RCC 7860 (cell line): ENCODE measurements around the gene GSTM3.
"Not testable (repeated sequence)": the region's sequence is repeated elsewhere in the genome, so short reads cannot be mapped to it uniquely, and the experiment has no call there.

ENCODE experiments used
- DNase-seq: peaks from one replicate; pipeline ENCODE4 v3.0.0-alpha.2; 2015; ENCODE audit warnings: low spot score
- FAIRE-seq: peaks from 2 replicates; lab custom pipeline; 2012; peaks lifted over from hg19 to GRCh38; lab: Jason Lieb, UNC

The GSTM3 gene

DNA sequence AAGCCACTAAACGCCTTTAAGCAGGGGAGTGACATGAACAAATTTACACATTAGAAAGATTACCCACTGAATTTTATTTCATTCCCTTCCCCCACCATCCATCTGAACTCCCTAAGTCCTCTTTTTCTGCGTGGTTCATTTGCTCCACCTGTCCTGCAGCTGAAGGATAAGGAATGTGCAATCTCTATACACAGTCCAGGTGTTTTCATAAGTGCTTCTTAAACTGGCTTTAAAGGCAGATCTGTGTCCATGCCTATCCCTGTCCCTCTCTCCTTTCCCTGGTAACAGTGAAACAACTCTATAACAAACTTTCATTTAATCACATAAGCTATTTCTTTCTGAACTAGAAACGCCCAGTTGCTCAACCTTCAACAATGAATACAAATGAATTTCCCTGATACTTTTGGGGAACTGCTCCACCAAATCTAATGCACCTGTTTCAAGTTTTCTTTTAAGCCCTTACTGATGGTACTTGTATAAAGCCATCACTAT lies 8.4 kb downstream of the GSTM3 start:
- FAIRE-seq, result no peak

GRCh38 chr1:109730666-109731065 lies 10.2 kb downstream of the GSTM3 start:
- DNase-seq (no peak), FAIRE-seq (no peak)

More for the DNA sequence above, 8.4 kb downstream of the GSTM3 start:
- DNase-seq, result no peak

DNA sequence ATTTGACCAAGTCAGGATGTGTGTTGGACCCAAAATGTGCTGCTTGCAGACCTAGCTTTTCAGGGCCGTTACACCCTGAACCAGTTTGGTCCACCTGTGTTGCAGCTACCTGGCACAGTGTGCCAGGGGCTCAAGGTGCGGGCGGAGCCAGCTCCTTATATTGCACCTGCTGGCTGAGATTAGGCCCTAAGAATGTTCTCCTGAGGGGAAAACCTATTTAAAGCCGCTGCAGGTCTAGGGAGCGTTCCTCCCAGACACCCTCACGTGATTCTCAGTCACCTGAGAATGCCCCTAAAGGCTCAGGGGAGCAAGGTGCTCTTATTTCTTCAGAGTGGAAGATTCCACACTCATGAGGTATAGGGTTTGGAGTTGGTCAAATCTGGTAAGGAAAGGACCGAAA lies 12.0 kb downstream of the GSTM3 start:
- DNase-seq (no peak), FAIRE-seq (no peak)

GRCh38 chr1:109726728-109727373 lies 14.0 kb downstream of the GSTM3 start:
- FAIRE-seq, result no peak
- DNase-seq, result no peak

GRCh38 chr1:109726007-109726406 lies 14.8 kb downstream of the GSTM3 start:
- FAIRE-seq, result no peak

DNA sequence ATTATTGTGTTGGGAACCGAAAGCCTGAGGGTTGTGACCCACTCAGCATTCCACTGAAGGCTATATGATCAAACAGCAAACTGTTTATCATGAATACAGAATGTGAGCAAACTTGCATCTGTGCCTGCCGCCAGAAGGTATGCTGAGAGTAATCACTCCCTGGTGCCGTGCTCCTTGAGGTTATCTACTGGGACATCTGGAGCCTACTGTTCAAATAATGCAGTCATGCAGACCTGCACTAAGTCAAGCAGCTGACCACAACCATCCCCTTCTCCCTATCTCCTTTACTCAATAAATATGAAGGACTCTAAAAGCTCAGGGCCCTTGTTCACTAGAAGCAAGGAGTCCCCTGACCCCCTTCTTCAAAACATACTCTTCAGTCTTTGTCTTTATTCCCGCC lies 15.3 kb downstream of the GSTM3 start:
- FAIRE-seq (no peak), DNase-seq (no peak)

More at GRCh38 chr1:109726007-109726406, 14.8 kb downstream of the GSTM3 start:
- no peak for DNase-seq

- DNase-seq (no peak), FAIRE-seq (no peak)
Observed at GRCh38 chr1:109724933-109725332, 15.9 kb downstream of the GSTM3 start.

- DNase-seq (no peak), FAIRE-seq (no peak)
Observed at GRCh38 chr1:109722908-109723691, 17.7 kb downstream of the GSTM3 start.

DNA sequence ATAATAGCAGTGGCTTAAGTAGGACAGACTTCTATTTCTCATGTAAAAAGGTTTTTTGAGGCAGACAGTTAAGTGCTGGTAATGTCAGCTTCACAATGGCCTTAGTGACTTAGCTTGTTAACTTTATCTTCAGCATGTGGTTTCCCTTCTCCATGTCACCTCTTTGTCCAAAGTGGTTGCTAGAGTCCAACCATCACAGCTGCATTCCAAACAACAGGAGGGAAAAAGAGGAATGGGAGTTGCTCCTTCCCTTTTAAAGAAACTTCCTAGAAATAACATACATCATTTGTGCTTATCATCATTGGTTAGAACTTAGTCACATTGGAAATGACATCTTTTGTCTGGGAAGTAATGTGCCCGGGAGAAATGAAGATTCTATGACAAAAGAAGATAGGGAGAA lies 18.9 kb downstream of the GSTM3 start:
- FAIRE-seq (no peak), DNase-seq (no peak)

DNA sequence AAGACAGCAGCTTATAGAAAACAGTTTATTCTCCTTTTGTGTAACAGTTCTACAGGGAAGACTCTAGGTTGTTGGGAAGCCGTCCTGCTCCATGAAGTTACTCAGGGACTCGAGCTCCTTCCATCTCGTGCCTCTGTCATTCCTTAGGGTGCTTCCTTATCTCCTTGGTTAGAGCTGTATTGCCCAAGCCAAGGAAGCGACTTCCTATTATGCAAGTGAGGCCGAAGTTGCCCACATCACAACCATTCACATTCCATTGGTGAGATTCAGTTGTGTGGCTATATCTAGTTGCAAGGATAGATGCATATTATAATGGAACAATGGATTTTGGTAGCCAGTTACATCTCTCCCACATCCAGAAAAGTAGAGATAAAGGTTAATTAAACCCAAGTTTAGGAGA lies 19.8 kb downstream of the GSTM3 start:
- FAIRE-seq, result no peak
- DNase-seq, result no peak

GRCh38 chr1:109719337-109719837 lies 21.5 kb downstream of the GSTM3 start:
- DNase-seq (no peak), FAIRE-seq (no peak)

- peak; percentile 29 for DNase-seq
- no peak for FAIRE-seq
Observed at GRCh38 chr1:109718495-109718894, 22.3 kb downstream of the GSTM3 start.

- FAIRE-seq, result no peak
- DNase-seq, result no peak
Observed at GRCh38 chr1:109717729-109718128, 23.1 kb downstream of the GSTM3 start.

DNA sequence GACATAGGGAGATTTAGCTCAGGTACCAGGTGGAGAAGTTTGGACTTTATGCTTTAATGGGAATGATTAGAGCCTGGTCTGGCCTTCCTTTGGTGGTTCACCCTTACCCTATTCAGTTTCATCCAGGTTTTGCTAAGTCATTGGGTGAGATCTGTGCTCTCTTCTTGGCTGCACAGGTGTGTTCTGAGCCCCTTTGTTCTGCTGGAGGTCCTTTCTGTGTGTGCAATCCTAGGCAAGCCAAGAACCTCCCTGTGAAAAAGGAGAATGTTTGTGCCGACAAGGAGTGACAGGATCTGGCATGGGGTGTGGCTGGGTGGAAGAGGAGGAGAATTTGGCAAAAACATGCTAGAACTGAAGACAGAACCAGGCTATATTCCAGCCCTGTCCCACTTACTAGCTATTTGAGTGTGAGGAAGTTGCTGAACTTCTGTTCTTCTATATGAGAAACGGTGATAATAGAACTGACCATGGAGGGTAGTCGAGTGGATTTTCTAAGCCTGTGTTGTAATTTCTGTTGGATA lies 24.2 kb downstream of the GSTM3 start:
- no peak for FAIRE-seq

GRCh38 chr1:109716121-109716520 lies 24.7 kb downstream of the GSTM3 start:
- FAIRE-seq, result no peak

More for the DNA sequence above, 24.2 kb downstream of the GSTM3 start:
- no peak for DNase-seq

GRCh38 chr1:109714661-109715372 lies 26.0 kb downstream of the GSTM3 start:
- DNase-seq, result no peak
- FAIRE-seq, result no peak

More at GRCh38 chr1:109716121-109716520, 24.7 kb downstream of the GSTM3 start:
- no peak for DNase-seq

DNA sequence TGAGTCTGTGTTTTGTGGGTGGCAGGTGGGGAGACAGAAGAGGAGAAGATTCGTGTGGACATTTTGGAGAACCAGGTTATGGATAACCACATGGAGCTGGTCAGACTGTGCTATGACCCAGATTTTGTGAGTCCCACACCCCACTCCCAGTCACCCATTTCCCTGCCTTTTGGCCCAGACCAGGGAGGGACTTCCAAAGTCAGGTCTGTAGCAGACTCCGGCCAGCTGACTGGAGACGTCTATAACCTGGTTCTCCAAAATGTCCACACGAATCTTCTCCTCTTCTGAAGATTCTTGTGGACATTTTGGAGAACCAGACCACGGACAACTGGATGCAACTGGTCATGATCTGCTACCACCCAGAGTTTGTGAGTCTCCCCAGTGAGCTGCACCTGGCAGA lies 27.2 kb downstream of the GSTM3 start:
- no peak for FAIRE-seq
- no peak for DNase-seq

- DNase-seq, result no peak
- FAIRE-seq, result no peak
Observed at GRCh38 chr1:109712321-109712864, 28.4 kb downstream of the GSTM3 start.

- DNase-seq, FAIRE-seq: not testable (repeated sequence)
Observed at GRCh38 chr1:109711593-109712320, 29.1 kb downstream of the GSTM3 start, which contains the start of gene GSTM5. Gene GSTM5 (plus strand): TSS chr1:109712251. CDS start chr1:109712313, 62 bp downstream.

DNA sequence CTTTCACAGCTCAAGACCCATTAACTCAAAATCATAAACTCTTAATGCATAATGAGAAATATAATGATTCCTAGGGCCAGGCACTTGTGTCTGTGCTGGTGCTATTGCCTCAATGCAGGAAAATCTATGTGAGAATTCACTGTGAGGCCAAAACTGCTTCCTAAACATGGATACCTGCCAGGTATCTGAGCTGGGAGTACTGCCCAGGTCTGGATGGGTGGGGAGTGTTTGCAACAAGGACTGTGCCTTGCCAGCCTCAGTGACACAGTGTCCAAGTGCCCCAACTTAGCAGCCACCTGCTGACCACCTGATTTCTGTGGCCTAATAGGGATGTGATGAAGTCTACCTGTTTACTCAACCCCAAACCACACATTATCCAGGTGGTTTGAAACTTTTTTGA lies 31.0 kb downstream of the GSTM3 start:
- DNase-seq, FAIRE-seq: not testable (repeated sequence)
